HTR-8/SVneo (cell line): ENCODE measurements around the gene COL21A1.

ENCODE experiments used
- DNase-seq: peaks from one replicate; pipeline ENCODE4 v3.0.0; 2011; ENCODE audit warnings: low spot score, mixed read lengths; ENCODE audit not compliant: insufficient read length
- FAIRE-seq: peaks from 2 replicates; lab custom pipeline; 2011; peaks lifted over from hg19 to GRCh38; lab: Jason Lieb, UNC

COL21A1 gene

GRCh38 chr6:56065408-56065807 lies 182.0 kb downstream of the COL21A1 start:
- FAIRE-seq, result no peak
- no peak for DNase-seq

- FAIRE-seq, result no peak
- no peak for DNase-seq
Observed at GRCh38 chr6:56062836-56063235, 184.5 kb downstream of the COL21A1 start.

GRCh38 chr6:56058636-56059035 lies 188.7 kb downstream of the COL21A1 start:
- FAIRE-seq (no peak), DNase-seq (no peak)

GRCh38 chr6:56055081-56055704 lies 192.2 kb downstream of the COL21A1 start:
- DNase-seq, result no peak
- FAIRE-seq, result no peak

GRCh38 chr6:56051202-56051598 lies 196.2 kb downstream of the COL21A1 start:
- DNase-seq, result no peak
- FAIRE-seq, result no peak

GRCh38 chr6:56050530-56051201 lies 196.7 kb downstream of the COL21A1 start:
- DNase-seq (no peak), FAIRE-seq (no peak)

GRCh38 chr6:56048601-56049000 lies 198.8 kb downstream of the COL21A1 start:
- DNase-seq, result no peak
- FAIRE-seq, result no peak

- DNase-seq, result no peak
- no peak for FAIRE-seq
Observed at GRCh38 chr6:56047931-56048540, 199.3 kb downstream of the COL21A1 start.

- no peak for DNase-seq
- FAIRE-seq, result no peak
Observed at GRCh38 chr6:56046576-56046975, 200.8 kb downstream of the COL21A1 start.

GRCh38 chr6:56043761-56044160 lies 203.6 kb downstream of the COL21A1 start:
- no peak for FAIRE-seq

GRCh38 chr6:56043076-56043475 lies 204.3 kb downstream of the COL21A1 start:
- no peak for DNase-seq
- FAIRE-seq, result no peak

More at GRCh38 chr6:56043761-56044160, 203.6 kb downstream of the COL21A1 start:
- DNase-seq, result no peak

GRCh38 chr6:56041591-56041990 lies 205.8 kb downstream of the COL21A1 start:
- DNase-seq, result no peak
- no peak for FAIRE-seq

- FAIRE-seq, result no peak
Observed at GRCh38 chr6:56040889-56041301, 206.5 kb downstream of the COL21A1 start.

GRCh38 chr6:56040223-56040622 lies 207.2 kb downstream of the COL21A1 start:
- DNase-seq, result no peak
- no peak for FAIRE-seq

More at GRCh38 chr6:56040889-56041301, 206.5 kb downstream of the COL21A1 start:
- DNase-seq, result no peak

- no peak for FAIRE-seq
Observed at GRCh38 chr6:56038764-56039163, 208.6 kb downstream of the COL21A1 start.

GRCh38 chr6:56037601-56038000 lies 209.8 kb downstream of the COL21A1 start:
- no peak for FAIRE-seq

More at GRCh38 chr6:56038764-56039163, 208.6 kb downstream of the COL21A1 start:
- no peak for DNase-seq

GRCh38 chr6:56036916-56037600 lies 210.3 kb downstream of the COL21A1 start:
- FAIRE-seq, result no peak
- no peak for DNase-seq

More at GRCh38 chr6:56037601-56038000, 209.8 kb downstream of the COL21A1 start:
- DNase-seq, result no peak

- DNase-seq, result no peak
- FAIRE-seq, result no peak
Observed at GRCh38 chr6:56033401-56033800, 214.0 kb downstream of the COL21A1 start.

GRCh38 chr6:56032715-56033260 lies 214.6 kb downstream of the COL21A1 start:
- DNase-seq (no peak), FAIRE-seq (no peak)

- no peak for DNase-seq
Observed at GRCh38 chr6:56027865-56028264, 219.5 kb downstream of the COL21A1 start.

More at GRCh38 chr6:56027865-56028264, 219.5 kb downstream of the COL21A1 start:
- FAIRE-seq, result no peak
